HFF-Myc (cell line): Measurements from ENCODE around the gene RASAL2.

Experiments
- DNase-seq: peaks from one replicate; pipeline ENCODE4 v3.0.0-alpha.2; 2011; ENCODE audit warnings: low read depth; ENCODE audit errors: extremely low read depth
- H3K4me3 ChIP-seq: replicated peaks from 2 replicates; pipeline ENCODE4 v1.5.1; 2011; ENCODE audit warnings: low read depth, mild to moderate bottlenecking, control low read depth, low read length
- CTCF ChIP-seq: IDR thresholded peaks from 2 replicates; pipeline ENCODE4 v1.5.1; 2012; ENCODE audit warnings: mild to moderate bottlenecking, low read depth, low read length, control low read depth; ENCODE audit errors: missing control alignments

Gene RASAL2

GRCh38 chr1:178218550-178218949 is 124.6 kb downstream of the RASAL2 start:
- no peak overlapping the region for H3K4me3 ChIP-seq
- TF ChIP-seq CTCF, result no peak
- no peak for DNase-seq

GRCh38 chr1:178220094-178220493 is 126.2 kb downstream of the RASAL2 start:
- no peak overlapping the region for H3K4me3 ChIP-seq
- no peak for DNase-seq
- TF ChIP-seq CTCF, result no peak

GRCh38 chr1:178223289-178223688 is 129.4 kb downstream of the RASAL2 start:
- DNase-seq, result no peak
- TF ChIP-seq CTCF, result no peak
- no peak overlapping the region for H3K4me3 ChIP-seq

DNA sequence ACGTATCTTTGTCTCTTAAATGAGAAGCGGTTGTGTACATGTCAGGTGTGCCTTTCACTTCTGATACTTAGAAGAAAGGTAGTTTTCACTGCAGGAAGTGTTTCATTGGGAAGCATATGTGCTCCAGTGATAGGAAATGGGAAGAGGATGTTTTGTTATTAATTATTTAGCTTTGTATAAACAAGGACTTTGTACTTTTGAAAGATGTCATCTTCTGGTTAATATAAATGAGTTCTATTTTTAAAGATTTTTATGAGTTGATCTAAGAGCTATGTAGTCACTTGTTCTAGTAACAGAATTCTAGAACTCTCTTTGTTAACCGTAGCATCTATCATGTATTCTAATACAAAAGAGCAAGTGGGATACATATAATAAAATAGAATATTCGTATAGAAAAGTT is 130.5 kb downstream of the RASAL2 start:
- no peak overlapping the region for H3K4me3 ChIP-seq
- DNase-seq, result no peak
- no peak for TF ChIP-seq CTCF

DNA sequence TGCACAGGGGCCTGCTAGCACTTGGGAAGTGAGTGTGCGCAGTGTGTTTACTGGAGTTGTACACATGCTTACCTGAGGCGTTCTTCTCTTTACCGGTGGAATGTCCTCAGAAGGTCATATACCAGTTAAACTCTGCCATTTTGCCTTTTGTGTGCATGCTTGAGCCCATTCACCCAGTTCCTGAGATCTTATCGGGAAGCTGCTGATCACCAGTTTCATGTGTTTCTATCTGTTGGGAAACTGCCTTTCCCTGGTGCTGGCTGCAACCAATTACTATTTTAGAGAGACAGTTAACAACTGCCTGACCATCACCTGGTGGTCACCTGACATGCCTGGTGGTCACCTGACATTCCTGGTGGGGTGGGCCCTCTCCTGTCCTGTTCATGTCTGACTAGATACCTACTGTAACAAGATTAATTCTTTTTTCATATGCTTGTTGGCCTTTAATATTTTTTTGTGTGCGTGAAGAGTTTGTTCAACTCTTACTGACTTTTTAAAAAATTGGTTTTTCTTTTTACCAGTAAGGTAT is 137.0 kb downstream of the RASAL2 start:
- no peak for TF ChIP-seq CTCF
- H3K4me3 ChIP-seq, result no peak overlapping the region
- DNase-seq, result no peak

GRCh38 chr1:178232108-178232507 is 138.2 kb downstream of the RASAL2 start:
- DNase-seq, result no peak
- no peak overlapping the region for H3K4me3 ChIP-seq
- no peak for TF ChIP-seq CTCF

- no peak for TF ChIP-seq CTCF
- no peak overlapping the region for H3K4me3 ChIP-seq
- peak; percentile 25 for DNase-seq
These were observed 139.0 kb downstream of the RASAL2 start for GRCh38 chr1:178232949-178233348.
